Transverse colon (tissue), 4 donors: ENCODE results near the gene RCE1.

ENCODE experiments used
- EP300 ChIP-seq: sonication (generic); formaldehyde crosslinking; IDR thresholded peaks from one replicate; pipeline ENCODE4 v1.6.1; 2017; ENCODE audit warnings: antibody characterized with exemption, low read depth
- POLR2A ChIP-seq: fragments of 450-650 bp; IDR thresholded peaks from one replicate; pipeline ENCODE4 v1.6.1; 2016; ENCODE audit warnings: antibody characterized with exemption, mild to moderate bottlenecking, moderate library complexity
- POLR2AphosphoS5 ChIP-seq, 3 donors: sonication (generic); formaldehyde crosslinking; IDR thresholded peaks; one replicate each; pipeline ENCODE4 v1.6.1; 2016; ENCODE audit warnings: antibody characterized with exemption in 3 of 3
- TF ChIP-seq, protein P1 (sequence below), 5 experiments: fragments of 200-600 bp in 3 of 5; fragments of 450-650 bp in 2 of 5; sonication (generic) in 3 of 5; IDR thresholded peaks; 1 replicate in 2 of 5; 2 replicates in 3 of 5; pipeline ENCODE4 v1.5.1; 2016 to 2017; ENCODE audit warnings: antibody characterized with exemption in 5 of 5, inconsistent platforms in 3 of 5, mild to moderate bottlenecking in 2 of 5, moderate library complexity in 1 of 5

DNA sequence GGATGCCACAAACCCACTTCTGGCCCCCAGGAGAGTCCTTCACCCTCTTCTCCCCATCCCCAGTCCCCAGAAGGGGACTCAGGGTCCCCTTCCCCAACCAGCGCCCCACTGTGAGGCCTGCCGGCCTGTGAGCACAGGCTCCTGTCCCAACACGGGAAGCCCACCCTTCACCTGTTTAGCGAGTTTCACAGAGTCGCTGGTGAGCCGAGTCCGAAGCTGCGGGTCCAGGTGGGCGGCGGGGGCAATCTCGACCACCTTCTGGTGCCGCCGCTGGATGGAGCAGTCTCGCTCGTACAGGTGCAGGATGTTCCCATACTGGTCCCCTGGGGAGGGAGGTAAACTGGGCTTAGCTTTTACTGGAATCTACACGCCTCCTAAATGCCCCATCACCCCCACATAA lies 26.9 kb downstream of the RCE1 start:
- TF ChIP-seq EP300 (no peak), POLR2AphosphoS5 (IDR thresholded peaks at IDR 0.05) (no peak), POLR2A (no peak)
- TF ChIP-seq, protein P1, sequence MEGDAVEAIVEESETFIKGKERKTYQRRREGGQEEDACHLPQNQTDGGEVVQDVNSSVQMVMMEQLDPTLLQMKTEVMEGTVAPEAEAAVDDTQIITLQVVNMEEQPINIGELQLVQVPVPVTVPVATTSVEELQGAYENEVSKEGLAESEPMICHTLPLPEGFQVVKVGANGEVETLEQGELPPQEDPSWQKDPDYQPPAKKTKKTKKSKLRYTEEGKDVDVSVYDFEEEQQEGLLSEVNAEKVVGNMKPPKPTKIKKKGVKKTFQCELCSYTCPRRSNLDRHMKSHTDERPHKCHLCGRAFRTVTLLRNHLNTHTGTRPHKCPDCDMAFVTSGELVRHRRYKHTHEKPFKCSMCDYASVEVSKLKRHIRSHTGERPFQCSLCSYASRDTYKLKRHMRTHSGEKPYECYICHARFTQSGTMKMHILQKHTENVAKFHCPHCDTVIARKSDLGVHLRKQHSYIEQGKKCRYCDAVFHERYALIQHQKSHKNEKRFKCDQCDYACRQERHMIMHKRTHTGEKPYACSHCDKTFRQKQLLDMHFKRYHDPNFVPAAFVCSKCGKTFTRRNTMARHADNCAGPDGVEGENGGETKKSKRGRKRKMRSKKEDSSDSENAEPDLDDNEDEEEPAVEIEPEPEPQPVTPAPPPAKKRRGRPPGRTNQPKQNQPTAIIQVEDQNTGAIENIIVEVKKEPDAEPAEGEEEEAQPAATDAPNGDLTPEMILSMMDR (IDR thresholded peaks at IDR 0.05), result no peak
